Measurements from ENCODE around the gene OR2A12. TPM values are rescaled to one million over a fixed set of nuclear protein-coding genes. Genes with fewer than 3 reads are reported as not detected.
"Not testable (repeated sequence)": the region's sequence is repeated elsewhere in the genome, so short reads cannot be mapped to it uniquely, and the experiment has no call there.

OR2A12 gene
- total RNA-seq, 1 donor from 2014 or later = not detected

DNA sequence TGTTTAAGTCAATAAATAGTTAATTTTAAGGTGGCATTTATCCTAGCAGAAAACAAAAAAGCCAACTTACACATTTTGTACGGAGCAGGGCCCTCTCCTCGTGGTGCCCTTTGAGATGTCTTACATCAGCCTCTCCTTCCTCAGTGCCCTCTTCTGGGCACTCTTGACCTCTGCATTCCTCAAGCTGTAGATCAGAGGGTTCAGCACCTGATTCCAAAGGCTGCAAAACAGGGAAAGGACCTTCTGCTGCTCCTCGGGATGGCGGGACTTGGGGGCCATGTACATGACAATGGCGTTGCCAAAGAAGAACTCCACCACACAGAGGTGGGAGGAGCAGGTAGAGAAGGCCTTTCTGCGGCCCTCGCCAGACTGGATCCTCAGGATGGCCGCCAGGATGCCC, 32.3 kb downstream of the OR2A12 start:
- DNase-seq (ENCODE audit: low read depth) = no peak

GRCh38 chr7:144122876-144123275, 36.8 kb downstream of the OR2A12 start, which contains the start of gene OR2A14:
Gene OR2A14, plus strand, starts transcription at chr7:144123176. Its CDS starts 5,937 bp downstream, at chr7:144129113.
- no peak for DNase-seq (ENCODE audit: low read depth)

DNA sequence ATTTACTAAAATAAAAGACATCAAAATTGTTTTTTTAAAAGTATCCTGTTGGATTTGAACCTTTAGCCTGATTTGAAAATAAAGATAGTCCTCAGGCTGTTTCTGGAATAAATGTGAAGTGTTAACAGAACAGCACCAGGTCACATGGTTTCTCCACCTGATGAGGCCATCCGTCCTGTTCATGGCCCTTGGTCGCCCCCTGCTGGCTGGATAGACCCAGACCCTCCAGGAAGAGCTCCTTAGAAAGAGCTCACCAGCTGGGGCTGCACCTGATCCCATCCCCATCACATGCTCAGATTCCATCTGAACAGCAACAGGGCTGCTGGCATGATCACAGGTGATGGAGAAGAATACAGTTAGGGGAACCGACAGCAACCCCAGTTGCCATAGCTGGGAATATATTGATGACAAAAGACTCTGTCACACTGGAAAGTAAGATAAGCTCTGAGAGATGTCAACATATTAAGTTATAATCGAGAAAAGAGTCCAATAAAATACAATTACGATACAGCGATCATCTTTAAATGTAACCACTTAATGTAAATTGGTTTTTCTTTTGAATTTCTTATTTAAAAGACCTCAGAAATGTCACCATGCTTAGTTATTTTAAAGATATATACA, 41.7 kb downstream of the OR2A12 start:
- peak; percentile 64 for DNase-seq (ENCODE audit: low read depth)

- DNase-seq (ENCODE audit: low read depth) = not testable (repeated sequence)
Measured at GRCh38 chr7:144129601-144130000, 43.5 kb downstream of the OR2A12 start.

DNA sequence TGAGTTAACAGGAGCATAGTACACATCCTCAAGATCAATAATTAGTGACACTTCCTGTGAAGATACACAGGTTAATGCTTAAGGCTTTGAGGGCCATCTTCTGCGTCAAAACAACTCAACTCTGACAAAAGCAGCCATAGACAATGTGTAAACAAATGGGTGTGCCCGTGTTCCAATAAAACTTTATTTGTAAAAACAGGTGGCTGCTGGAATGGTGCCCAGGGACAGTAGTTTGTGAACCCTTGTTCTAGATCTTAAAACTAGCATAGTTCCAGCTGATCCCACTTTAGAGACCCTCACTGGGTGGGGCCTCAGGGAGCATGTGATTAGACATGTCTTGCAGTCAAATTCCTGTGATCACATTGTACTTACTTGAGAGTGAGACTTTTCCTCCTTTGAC, 44.7 kb downstream of the OR2A12 start:
- DNase-seq (ENCODE audit: low read depth) = peak; percentile 19

DNA sequence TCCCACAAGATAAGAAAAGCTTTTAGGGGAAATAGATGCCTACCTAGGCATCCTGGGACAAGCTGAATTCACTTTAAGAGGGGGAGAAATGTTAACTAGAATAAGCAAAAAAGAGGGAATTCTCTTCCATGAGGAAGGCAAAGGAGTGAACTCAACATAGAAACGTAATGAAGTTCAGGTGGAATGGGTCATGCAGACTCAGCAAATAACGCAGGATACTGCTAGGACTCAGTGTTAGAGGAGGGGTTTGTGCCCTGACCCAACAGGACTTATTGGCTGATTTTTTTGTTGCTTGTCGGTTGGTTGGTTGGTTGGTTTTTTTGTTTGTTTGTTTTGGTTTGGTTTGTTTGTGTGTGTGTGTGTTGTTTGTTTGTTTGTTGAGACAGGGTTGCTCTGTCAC, 46.2 kb downstream of the OR2A12 start:
- no peak for DNase-seq (ENCODE audit: low read depth)

- DNase-seq (ENCODE audit: low read depth) = no peak
Measured at GRCh38 chr7:144133307-144133706, 47.2 kb downstream of the OR2A12 start.

- no peak for DNase-seq (ENCODE audit: low read depth)
Measured at GRCh38 chr7:144134116-144134515, 48.0 kb downstream of the OR2A12 start.

GRCh38 chr7:144137501-144137900, 51.4 kb downstream of the OR2A12 start:
- no peak for DNase-seq (ENCODE audit: low read depth)

- DNase-seq (ENCODE audit: low read depth) = no peak
Measured at GRCh38 chr7:144142187-144142586, 56.1 kb downstream of the OR2A12 start.

- no peak for DNase-seq (ENCODE audit: low read depth)
Measured at GRCh38 chr7:144144426-144144825, 58.3 kb downstream of the OR2A12 start.

DNA sequence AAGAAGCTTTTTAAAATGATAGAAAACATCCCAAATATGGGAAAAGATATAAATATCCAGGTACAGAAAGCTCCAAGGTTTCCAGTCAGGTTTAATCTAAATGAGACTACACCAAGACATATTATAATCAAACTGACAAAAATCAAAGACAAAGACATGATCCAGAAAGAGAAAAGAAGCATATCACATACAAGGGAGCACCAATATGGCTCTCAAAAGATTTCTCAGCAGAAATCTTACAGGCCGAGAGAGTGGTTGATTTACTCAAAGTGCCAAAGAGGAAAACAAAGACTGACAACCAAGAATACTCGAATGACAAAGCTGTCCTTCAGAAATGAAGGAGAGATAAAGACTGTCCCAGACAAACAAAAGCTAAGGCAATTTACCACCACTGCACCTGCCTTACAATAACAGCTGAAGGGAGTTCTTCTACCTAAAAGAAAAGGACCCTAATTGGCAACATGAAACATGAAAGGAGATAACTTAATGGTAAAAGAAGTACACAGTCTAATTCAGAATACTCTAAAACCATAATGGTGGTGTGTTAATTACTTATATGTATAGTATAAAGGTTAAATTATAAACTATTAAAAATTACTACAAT, 62.2 kb downstream of the OR2A12 start:
- no peak for DNase-seq (ENCODE audit: low read depth)

Other genes with a start within 250 kb of the OR2A12 start
- 66.5 and 91.9 TPM in 2 replicates for gene TCAF1, start 184.1 kb upstream of the OR2A12 start, total RNA-seq
- not detected in 2 replicates for gene OR2F2, start 151.0 kb upstream of the OR2A12 start, total RNA-seq
- not detected in 2 replicates for gene OR2F1, start 131.4 kb upstream of the OR2A12 start, total RNA-seq
- gene OR6B1, start 86.0 kb upstream of the OR2A12 start, total RNA-seq = not detected in 2 replicates
- not detected in 2 replicates for gene OR2A5, start 37.3 kb upstream of the OR2A12 start, total RNA-seq
- not detected in 2 replicates for gene OR2A25, start 16.5 kb upstream of the OR2A12 start, total RNA-seq
- gene OR2A2, start 23.3 kb downstream of the OR2A12 start, total RNA-seq = not detected in 2 replicates
- gene OR2A14, start 36.9 kb downstream of the OR2A12 start, total RNA-seq = not detected in 2 replicates
- 7.3 and 17.4 TPM in 2 replicates for gene CTAGE4, start 97.2 kb downstream of the OR2A12 start, total RNA-seq
- 22.4 and 25.0 TPM in 2 replicates for gene ARHGEF35, start 109.6 kb downstream of the OR2A12 start, total RNA-seq
- gene OR2A42, start 153.3 kb downstream of the OR2A12 start, total RNA-seq = 0.15 TPM in 1 of 2 replicates, not detected in the other
- 1.7 and 5.6 TPM in 2 replicates for gene OR2A7, start 178.5 kb downstream of the OR2A12 start, total RNA-seq
- gene CTAGE8, start 183.0 kb downstream of the OR2A12 start, total RNA-seq = 2.3 and 3.9 TPM in 2 replicates
- 0.05 TPM in 1 of 2 replicates, not detected in the other for gene OR2A1, start 226.1 kb downstream of the OR2A12 start, total RNA-seq

All from renal cortical epithelial cell (primary cell).